Measurements from ENCODE around the gene STK32C.
"Not testable (repeated sequence)": the region's sequence is repeated elsewhere in the genome, so short reads cannot be mapped to it uniquely, and the experiment has no call there.

Gene STK32C

DNA sequence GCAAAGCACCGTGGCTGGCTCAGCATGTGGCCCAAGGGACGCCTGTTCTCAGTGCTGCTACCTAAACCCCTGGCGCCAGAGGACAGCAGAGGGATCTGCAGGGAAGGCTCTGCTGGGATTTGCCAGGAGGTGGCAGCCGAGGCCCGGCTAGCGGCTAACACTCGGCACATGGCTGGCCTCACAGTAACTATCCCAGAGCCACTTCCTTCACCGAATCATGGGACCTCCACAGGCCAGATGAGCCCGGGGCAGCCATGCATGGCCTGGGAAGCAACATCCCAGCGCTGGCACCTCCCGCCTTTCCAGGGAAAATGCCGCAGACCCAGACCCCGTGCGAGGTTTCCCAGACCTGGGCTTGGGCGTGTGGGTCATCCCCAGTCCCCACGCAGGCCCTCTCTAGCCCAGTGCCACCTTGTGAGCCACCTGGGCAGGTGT, 84.6 kb downstream of the STK32C start:
- TF ChIP-seq, protein P1, sequence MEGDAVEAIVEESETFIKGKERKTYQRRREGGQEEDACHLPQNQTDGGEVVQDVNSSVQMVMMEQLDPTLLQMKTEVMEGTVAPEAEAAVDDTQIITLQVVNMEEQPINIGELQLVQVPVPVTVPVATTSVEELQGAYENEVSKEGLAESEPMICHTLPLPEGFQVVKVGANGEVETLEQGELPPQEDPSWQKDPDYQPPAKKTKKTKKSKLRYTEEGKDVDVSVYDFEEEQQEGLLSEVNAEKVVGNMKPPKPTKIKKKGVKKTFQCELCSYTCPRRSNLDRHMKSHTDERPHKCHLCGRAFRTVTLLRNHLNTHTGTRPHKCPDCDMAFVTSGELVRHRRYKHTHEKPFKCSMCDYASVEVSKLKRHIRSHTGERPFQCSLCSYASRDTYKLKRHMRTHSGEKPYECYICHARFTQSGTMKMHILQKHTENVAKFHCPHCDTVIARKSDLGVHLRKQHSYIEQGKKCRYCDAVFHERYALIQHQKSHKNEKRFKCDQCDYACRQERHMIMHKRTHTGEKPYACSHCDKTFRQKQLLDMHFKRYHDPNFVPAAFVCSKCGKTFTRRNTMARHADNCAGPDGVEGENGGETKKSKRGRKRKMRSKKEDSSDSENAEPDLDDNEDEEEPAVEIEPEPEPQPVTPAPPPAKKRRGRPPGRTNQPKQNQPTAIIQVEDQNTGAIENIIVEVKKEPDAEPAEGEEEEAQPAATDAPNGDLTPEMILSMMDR (IDR thresholded peaks at IDR 0.05; ENCODE audit: low read length, missing control alignments) = peak; percentile 97
- H3K4me3 ChIP-seq (replicated peaks; ENCODE audit: low read depth, low read length) = no peak overlapping the region
- peak; percentile 82 for DNase-seq (ENCODE audit: low read depth)

DNA sequence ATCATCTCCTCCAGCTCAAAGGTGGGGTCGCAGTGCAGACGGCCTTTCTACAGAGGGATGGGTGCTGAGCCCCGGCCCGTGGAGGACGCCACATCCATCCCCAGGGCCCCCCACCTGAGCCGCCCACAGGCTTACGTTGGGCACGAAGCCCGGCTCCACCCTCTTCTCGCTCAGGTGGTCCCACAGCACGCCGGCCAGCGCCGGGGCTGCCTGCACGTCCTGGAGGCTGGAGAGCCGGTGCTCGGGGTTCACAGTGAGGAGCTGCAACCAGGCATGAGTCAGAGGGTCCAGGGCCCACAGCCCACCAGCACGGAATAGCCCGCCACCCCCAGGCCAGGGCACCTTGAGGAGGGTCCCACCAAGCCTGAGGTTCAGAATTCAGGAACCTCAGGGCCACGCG, 85.0 kb downstream of the STK32C start:
- no peak overlapping the region for H3K4me3 ChIP-seq (replicated peaks; ENCODE audit: low read depth, low read length)
- TF ChIP-seq, protein P1 (IDR thresholded peaks at IDR 0.05; ENCODE audit: low read length, missing control alignments) = no peak
- DNase-seq (ENCODE audit: low read depth) = no peak

DNA sequence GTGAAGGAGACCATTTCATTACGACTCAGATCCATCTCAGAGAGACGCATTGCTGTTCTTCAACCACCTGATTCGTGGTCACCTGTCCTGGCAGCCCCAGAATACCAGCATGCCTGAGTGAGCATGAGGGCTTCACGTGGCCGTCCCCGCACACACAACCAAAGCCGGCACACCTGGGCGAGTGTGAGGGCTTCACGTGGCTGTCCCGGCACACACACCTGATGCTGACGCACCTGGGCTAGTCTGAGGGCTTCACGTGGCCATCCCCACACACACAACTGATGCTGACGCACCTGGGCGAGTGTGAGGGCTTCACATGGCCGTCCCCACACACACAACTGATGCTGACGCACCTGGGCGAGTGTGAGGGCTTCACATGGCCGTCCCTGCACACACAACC, 86.8 kb downstream of the STK32C start:
- H3K4me3 ChIP-seq (replicated peaks; ENCODE audit: low read depth, low read length); DNase-seq (ENCODE audit: low read depth): not testable (repeated sequence)

DNA sequence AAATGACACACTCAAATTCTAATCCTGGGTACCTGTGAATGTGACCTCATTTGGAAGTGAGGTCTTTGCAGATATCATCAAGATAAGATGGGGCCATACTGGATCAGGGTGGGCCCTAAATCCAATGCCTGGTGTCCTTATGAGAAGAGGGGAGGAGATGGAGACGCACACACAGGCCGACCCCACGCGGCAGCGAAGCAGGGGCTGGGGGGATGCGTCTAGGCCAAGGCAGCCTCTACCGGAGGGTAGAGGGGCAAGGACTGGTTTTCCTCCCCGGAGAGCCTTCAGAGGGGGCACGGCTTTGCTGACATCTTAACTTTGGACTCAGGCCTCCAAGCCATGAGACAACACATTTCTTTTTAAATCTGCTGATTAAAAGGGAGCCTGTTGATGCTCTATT, 87.7 kb downstream of the STK32C start:
- DNase-seq (ENCODE audit: low read depth) = no peak
- TF ChIP-seq, protein P1 (IDR thresholded peaks at IDR 0.05; ENCODE audit: low read length, missing control alignments) = no peak
- H3K4me3 ChIP-seq (replicated peaks; ENCODE audit: low read depth, low read length) = no peak overlapping the region

DNA sequence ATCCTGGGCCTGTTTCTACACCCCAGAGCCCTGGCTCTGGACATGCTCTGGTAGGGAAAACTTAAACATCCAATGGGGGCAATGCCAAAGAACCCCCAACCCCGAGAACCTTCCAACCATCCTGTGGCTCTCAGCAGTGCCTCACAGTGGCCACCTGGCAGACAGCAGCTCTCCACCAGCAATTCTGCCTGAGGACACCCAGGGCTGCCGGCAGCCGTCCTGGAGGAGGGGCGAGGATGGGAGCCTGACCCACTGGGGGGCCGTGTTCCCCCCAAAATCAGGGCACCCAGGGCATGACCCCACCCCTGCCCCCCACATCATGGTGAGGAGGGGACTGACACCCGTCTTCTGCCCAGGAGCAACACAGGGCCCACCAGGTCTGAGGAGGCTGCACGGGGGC, 88.3 kb downstream of the STK32C start:
- H3K4me3 ChIP-seq (replicated peaks; ENCODE audit: low read depth, low read length) = no peak overlapping the region
- TF ChIP-seq, protein P1 (IDR thresholded peaks at IDR 0.05; ENCODE audit: low read length, missing control alignments) = peak; percentile 20
- no peak for DNase-seq (ENCODE audit: low read depth)

DNA sequence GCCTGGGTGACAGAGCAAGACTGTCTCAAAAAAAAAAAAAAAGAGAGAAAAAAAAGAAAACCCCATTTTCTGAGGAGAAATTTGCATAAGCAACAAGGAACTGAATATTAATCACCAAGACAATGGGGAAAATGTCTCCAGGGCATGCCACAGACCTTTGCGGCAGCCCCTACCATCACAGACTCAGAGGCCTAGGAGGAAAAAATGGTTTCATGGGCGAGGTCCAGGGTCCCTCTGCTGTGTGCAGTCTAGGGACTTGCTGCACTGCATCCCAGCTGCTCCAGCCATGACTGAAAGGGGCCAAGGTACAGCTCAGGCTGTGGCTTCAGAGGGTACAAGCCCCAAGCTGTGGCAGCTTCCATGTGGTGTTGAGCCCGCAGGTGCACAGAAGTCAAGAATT, 91.3 kb downstream of the STK32C start:
- not testable (repeated sequence) for H3K4me3 ChIP-seq (replicated peaks; ENCODE audit: low read depth, low read length); DNase-seq (ENCODE audit: low read depth)

DNA sequence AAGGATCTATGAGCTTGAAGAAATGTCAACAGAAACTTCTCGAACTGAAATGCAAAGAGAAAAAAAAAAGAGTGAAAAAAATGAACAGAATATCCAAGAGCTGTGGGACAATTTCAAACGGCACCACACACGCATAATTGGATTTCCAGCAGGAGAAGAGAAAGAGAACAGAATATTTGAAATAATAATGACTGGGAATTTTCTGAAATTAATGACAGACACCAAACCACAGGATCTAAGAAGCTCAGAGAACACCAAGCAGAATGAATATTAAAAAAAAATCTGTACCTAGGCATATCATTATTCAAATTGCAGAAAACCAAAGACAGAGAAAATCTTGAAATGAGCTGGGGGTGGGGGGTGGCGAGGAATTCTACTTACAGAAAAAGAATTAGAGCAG, 93.8 kb downstream of the STK32C start:
- no peak for DNase-seq (ENCODE audit: low read depth)

DNA sequence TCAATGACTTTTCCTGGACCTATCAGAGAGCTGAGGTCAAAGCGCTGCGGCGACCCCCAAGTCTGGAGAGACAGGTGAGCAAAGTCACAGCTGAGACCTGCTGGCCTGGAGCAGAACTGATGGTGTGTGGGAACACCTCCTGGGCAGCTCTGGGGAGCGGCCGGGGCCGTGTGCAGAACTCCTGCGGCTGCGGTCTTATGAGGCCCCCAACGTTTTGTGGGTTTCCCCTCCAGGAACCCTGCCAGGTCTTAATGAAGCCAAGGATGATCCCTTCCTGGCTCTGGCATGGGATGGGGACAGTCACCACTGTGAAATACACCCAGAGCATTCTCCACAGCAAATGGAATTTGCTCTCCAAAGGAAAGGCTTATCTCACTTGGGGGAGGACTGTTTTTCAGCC, 94.9 kb downstream of the STK32C start:
- TF ChIP-seq, protein P1 (IDR thresholded peaks at IDR 0.05; ENCODE audit: low read length, missing control alignments) = no peak
- no peak overlapping the region for H3K4me3 ChIP-seq (replicated peaks; ENCODE audit: low read depth, low read length)
- DNase-seq (ENCODE audit: low read depth) = no peak

More for the DNA sequence above, 93.8 kb downstream of the STK32C start:
- TF ChIP-seq, protein P1 (IDR thresholded peaks at IDR 0.05; ENCODE audit: low read length, missing control alignments) = no peak
- no peak overlapping the region for H3K4me3 ChIP-seq (replicated peaks; ENCODE audit: low read depth, low read length)

Data from fibroblast of pulmonary artery (primary cell).